Measurements from ENCODE around the gene PDZD4.

The PDZD4 gene

GRCh38 chrX:153863251-153863991 lies 33.1 kb upstream of the PDZD4 start:
- in situ Hi-C loops (cut with MboI; ENCODE audit: low sequenced_read_pairs): no loop called here
- 0 out of 2 replicates have a peak, but pooled peaks cover 10% of the 10 kb centered on the region for H3K27me3 ChIP-seq (ENCODE audit: low read depth)

GRCh38 chrX:153862369-153863250 lies 32.3 kb upstream of the PDZD4 start:
- no peaks in the 10 kb centered on the region for H3K36me3 ChIP-seq (replicated peaks)
- peak in 1 of 2 experiments; percentile 4 for DNase-seq (ENCODE audit: low spot score in 2 of 2)
- H3K9me3 ChIP-seq: no peaks in the 10 kb centered on the region
- H3K27me3 ChIP-seq (ENCODE audit: low read depth): peaks cover 18% of the 10 kb centered on the region
- no peaks in the 10 kb centered on the region for H3K4me1 ChIP-seq
- in situ Hi-C loops (cut with MboI; ENCODE audit: low sequenced_read_pairs): no loop called here
- no peak overlapping the region for H3K4me3 ChIP-seq

More at GRCh38 chrX:153863251-153863991, 33.1 kb upstream of the PDZD4 start:
- Histone ChIP-seq H3K9me3 (no peaks in the 10 kb centered on the region), H3K4me3 (no peak overlapping the region), H3K4me1 (no peaks in the 10 kb centered on the region), H3K36me3 (replicated peaks) (no peaks in the 10 kb centered on the region)
- DNase-seq (ENCODE audit: low spot score in 2 of 2): peak in 1 of 2 experiments; percentile 8

- DNase-seq (ENCODE audit: low spot score in 2 of 2): no peak
- H3K4me1 ChIP-seq: no peaks in the 10 kb centered on the region
- in situ Hi-C loops (cut with MboI; ENCODE audit: low sequenced_read_pairs): no loop called here
- H3K4me3 ChIP-seq: no peak overlapping the region
- no peaks in the 10 kb centered on the region for H3K9me3 ChIP-seq
- no peaks in the 10 kb centered on the region for H3K36me3 ChIP-seq (replicated peaks)
- peaks cover 21% of the 10 kb centered on the region for H3K27me3 ChIP-seq (ENCODE audit: low read depth)
These were observed 31.5 kb upstream of the PDZD4 start for GRCh38 chrX:153861733-153862310.

GRCh38 chrX:153861151-153861550 lies 30.8 kb upstream of the PDZD4 start:
- Histone ChIP-seq H3K27me3 (ENCODE audit: low read depth) (peaks cover 26% of the 10 kb centered on the region), H3K4me1 (no peaks in the 10 kb centered on the region), H3K4me3 (no peak overlapping the region), H3K9me3 (no peaks in the 10 kb centered on the region), H3K36me3 (replicated peaks) (no peaks in the 10 kb centered on the region)
- in situ Hi-C loops (cut with MboI; ENCODE audit: low sequenced_read_pairs): no loop called here
- no peak for DNase-seq (ENCODE audit: low spot score in 2 of 2)

GRCh38 chrX:153857348-153857903 lies 27.1 kb upstream of the PDZD4 start:
- in situ Hi-C loops (cut with MboI; ENCODE audit: low sequenced_read_pairs): no loop called here
- Histone ChIP-seq H3K4me1 (no peaks in the 10 kb centered on the region; the same call in 1 of the 2 replicates), H3K9me3 (no peaks in the 10 kb centered on the region), H3K4me3 (no peak overlapping the region), H3K27me3 (ENCODE audit: low read depth) (peaks cover 32% of the 10 kb centered on the region), H3K36me3 (replicated peaks) (no peaks in the 10 kb centered on the region)
- DNase-seq (ENCODE audit: low spot score in 2 of 2): no peak

- in situ Hi-C loops (cut with MboI; ENCODE audit: low sequenced_read_pairs): no loop called here
- Histone ChIP-seq H3K9me3 (no peaks in the 10 kb centered on the region), H3K36me3 (replicated peaks) (no peaks in the 10 kb centered on the region), H3K4me1 (no peaks in the 10 kb centered on the region; the same call in 1 of the 2 replicates), H3K4me3 (no peak overlapping the region), H3K27me3 (ENCODE audit: low read depth) (peaks cover 27% of the 10 kb centered on the region)
- no peak for DNase-seq (ENCODE audit: low spot score in 2 of 2)
These were observed 24.4 kb upstream of the PDZD4 start for GRCh38 chrX:153854702-153855101.

GRCh38 chrX:153853902-153854267 lies 23.5 kb upstream of the PDZD4 start:
- no peaks in the 10 kb centered on the region for H3K9me3 ChIP-seq
- in situ Hi-C loops (cut with MboI; ENCODE audit: low sequenced_read_pairs): no loop called here
- H3K27me3 ChIP-seq (ENCODE audit: low read depth): peaks cover 27% of the 10 kb centered on the region
- no peak overlapping the region for H3K4me3 ChIP-seq
- no peak for DNase-seq (ENCODE audit: low spot score in 2 of 2)
- H3K4me1 ChIP-seq: no peaks in the 10 kb centered on the region; the same call in 1 of the 2 replicates
- no peaks in the 10 kb centered on the region for H3K36me3 ChIP-seq (replicated peaks)

GRCh38 chrX:153853180-153853901 lies 23.0 kb upstream of the PDZD4 start:
- peak in 1 of 2 experiments; percentile 6 for DNase-seq (ENCODE audit: low spot score in 2 of 2)
- in situ Hi-C loops (cut with MboI; ENCODE audit: low sequenced_read_pairs): no loop called here
- H3K4me3 ChIP-seq: no peak overlapping the region
- H3K27me3 ChIP-seq (ENCODE audit: low read depth): peaks cover 25% of the 10 kb centered on the region
- no peaks in the 10 kb centered on the region for H3K9me3 ChIP-seq
- no peaks in the 10 kb centered on the region for H3K36me3 ChIP-seq (replicated peaks)
- H3K4me1 ChIP-seq: no peaks in the 10 kb centered on the region; the same call in 1 of the 2 replicates

- Histone ChIP-seq H3K4me1 (no peaks in the 10 kb centered on the region; the same call in 1 of the 2 replicates), H3K27me3 (ENCODE audit: low read depth) (peaks cover 15% of the 10 kb centered on the region), H3K36me3 (replicated peaks) (no peaks in the 10 kb centered on the region), H3K4me3 (no peak overlapping the region), H3K9me3 (no peaks in the 10 kb centered on the region)
- DNase-seq (ENCODE audit: low spot score in 2 of 2): no peak
- in situ Hi-C loops (cut with MboI; ENCODE audit: low sequenced_read_pairs): no loop called here
These were observed 21.6 kb upstream of the PDZD4 start for GRCh38 chrX:153851981-153852380.

GRCh38 chrX:153848325-153848724 lies 18.0 kb upstream of the PDZD4 start:
- H3K4me3 ChIP-seq: no peak overlapping the region
- no peaks in the 10 kb centered on the region for H3K36me3 ChIP-seq (replicated peaks)
- H3K27me3 ChIP-seq (ENCODE audit: low read depth): peaks cover 23% of the 10 kb centered on the region
- no peaks in the 10 kb centered on the region for H3K4me1 ChIP-seq
- DNase-seq (ENCODE audit: low spot score in 2 of 2): no peak
- H3K9me3 ChIP-seq: no peaks in the 10 kb centered on the region
- in situ Hi-C loops (cut with MboI; ENCODE audit: low sequenced_read_pairs): no loop called here

- Histone ChIP-seq H3K4me3 (no peak overlapping the region), H3K9me3 (no peaks in the 10 kb centered on the region), H3K36me3 (replicated peaks) (no peaks in the 10 kb centered on the region), H3K4me1 (no peaks in the 10 kb centered on the region), H3K27me3 (ENCODE audit: low read depth) (peaks cover 20% of the 10 kb centered on the region)
- no peak for DNase-seq (ENCODE audit: low spot score in 2 of 2)
- in situ Hi-C loops (cut with MboI; ENCODE audit: low sequenced_read_pairs): no loop called here
These were observed 15.5 kb upstream of the PDZD4 start for GRCh38 chrX:153845842-153846241.

GRCh38 chrX:153845195-153845594 lies 14.9 kb upstream of the PDZD4 start:
- Histone ChIP-seq H3K9me3 (no peaks in the 10 kb centered on the region), H3K4me1 (no peaks in the 10 kb centered on the region), H3K36me3 (replicated peaks) (no peaks in the 10 kb centered on the region), H3K27me3 (ENCODE audit: low read depth) (peaks cover 19% of the 10 kb centered on the region), H3K4me3 (no peak overlapping the region)
- in situ Hi-C loops (cut with MboI; ENCODE audit: low sequenced_read_pairs): no loop called here
- DNase-seq (ENCODE audit: low spot score in 2 of 2): no peak

- H3K27me3 ChIP-seq (ENCODE audit: low read depth): peaks cover 19% of the 10 kb centered on the region
- H3K9me3 ChIP-seq: no peaks in the 10 kb centered on the region
- in situ Hi-C loops (cut with MboI; ENCODE audit: low sequenced_read_pairs): no loop called here
- no peaks in the 10 kb centered on the region for H3K4me1 ChIP-seq
- no peaks in the 10 kb centered on the region for H3K36me3 ChIP-seq (replicated peaks)
- DNase-seq (ENCODE audit: low spot score in 2 of 2): no peak
- no peak overlapping the region for H3K4me3 ChIP-seq
These were observed 14.3 kb upstream of the PDZD4 start for GRCh38 chrX:153844509-153845082.
